ENCODE measurements around the gene USP3.
A peak's percentile ranks its signal among the peaks of the same experiment; 100 is the strongest.

USP3 gene

DNA sequence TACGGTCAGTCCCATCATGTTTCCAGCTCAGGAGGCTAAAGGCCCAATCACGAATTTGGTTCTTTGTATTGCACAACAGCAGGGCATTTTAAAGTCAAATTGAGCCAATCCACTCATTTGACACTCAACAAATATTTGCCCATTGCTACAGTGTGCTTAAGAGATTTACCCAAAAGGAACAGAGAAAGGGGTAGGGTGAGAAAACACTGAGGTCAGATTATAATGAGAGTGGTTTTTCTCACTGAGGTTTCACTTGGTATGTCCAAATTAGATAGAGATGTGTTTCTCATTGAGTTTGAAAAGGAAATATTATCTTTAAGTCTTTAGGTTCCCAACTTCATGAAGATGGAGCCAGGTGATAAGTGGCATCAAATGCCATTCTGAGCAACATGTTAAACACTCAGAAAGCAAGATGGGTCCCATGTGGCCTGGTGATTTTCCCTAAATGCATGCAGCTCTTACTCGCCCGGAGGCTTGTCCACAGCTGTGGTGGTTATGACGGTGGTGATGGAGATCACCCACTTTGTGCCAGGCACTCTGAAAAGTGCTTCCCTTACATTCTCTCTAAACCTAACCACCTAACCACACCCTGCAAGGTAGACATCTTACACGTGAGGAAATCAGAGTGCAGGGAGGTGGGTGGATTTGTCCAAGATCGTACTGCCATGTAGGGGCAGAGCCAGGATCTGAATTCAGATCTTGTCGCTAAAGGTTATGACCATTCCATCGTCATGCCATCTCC lies 31.2 kb upstream of the USP3 start:
- Mint-ChIP-seq H3K36me3 (no peaks in the 10 kb centered on the region), H3K27me3 (no peaks in the 10 kb centered on the region), H3K9me3 (no peaks in the 10 kb centered on the region), H3K4me3 (peak overlapping the region; percentile 27), H3K27ac (peak overlapping the region; percentile 91), H3K4me1 (peaks cover 75% of the 10 kb centered on the region)
- peak; percentile 54 for ATAC-seq

- H3K36me3 Mint-ChIP-seq = no peaks in the 10 kb centered on the region
- ATAC-seq = peak; percentile 31
- peak overlapping the region; percentile 91 for H3K27ac Mint-ChIP-seq
- peaks cover 76% of the 10 kb centered on the region for H3K4me1 Mint-ChIP-seq
- peak overlapping the region; percentile 8 for H3K4me3 Mint-ChIP-seq
- no peaks in the 10 kb centered on the region for H3K9me3 Mint-ChIP-seq
- H3K27me3 Mint-ChIP-seq = no peaks in the 10 kb centered on the region
Measured at GRCh38 chr15:63473749-63473998, 30.7 kb upstream of the USP3 start.

DNA sequence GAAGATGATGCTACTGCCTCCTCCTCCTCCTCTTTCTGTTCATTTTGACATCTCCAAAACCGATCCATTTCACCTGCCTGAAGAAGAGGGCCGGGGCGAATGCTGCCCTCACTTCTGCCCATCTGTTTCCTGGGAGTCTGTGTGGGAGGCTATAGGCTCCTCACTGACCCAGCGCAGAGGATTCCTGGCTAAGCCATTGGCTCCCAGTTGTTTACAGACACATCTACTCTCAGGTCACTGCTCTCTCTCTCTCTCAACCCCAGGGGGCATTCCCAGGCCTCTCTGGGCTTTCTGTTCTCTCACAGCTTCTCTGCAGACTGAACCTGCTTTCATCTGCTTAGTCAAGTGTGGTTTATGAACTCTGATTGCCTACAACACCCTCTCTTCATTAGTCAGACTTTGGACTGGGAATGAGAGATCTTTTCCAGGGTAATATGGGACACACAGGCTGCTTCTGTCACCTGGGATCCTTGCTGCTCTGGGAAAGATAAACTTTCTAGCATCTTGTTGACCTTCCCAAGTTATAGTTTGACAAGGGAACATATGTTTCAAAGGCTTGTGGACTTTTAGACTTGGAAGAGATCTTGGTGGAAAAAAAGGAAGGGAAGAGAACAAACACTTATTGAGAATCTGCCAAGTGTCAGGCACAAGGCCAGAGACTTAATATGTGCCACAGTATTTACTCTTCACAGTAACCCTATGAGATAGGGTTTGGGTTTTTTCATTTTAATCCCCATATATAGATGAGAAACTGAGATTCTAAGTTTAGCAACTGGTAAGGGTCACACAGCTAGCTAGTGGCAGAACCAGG lies 30.2 kb upstream of the USP3 start:
- Mint-ChIP-seq H3K27me3 (no peaks in the 10 kb centered on the region), H3K4me1 (peaks cover 78% of the 10 kb centered on the region), H3K9me3 (no peaks in the 10 kb centered on the region), H3K4me3 (peak overlapping the region; percentile 78), H3K27ac (peak overlapping the region; percentile 91), H3K36me3 (no peaks in the 10 kb centered on the region)
- ATAC-seq = peak; percentile 91

GRCh38 chr15:63474810-63475316 lies 29.5 kb upstream of the USP3 start:
- no peaks in the 10 kb centered on the region for H3K9me3 Mint-ChIP-seq
- no peaks in the 10 kb centered on the region for H3K27me3 Mint-ChIP-seq
- H3K36me3 Mint-ChIP-seq = no peaks in the 10 kb centered on the region
- peak overlapping the region; percentile 78 for H3K4me3 Mint-ChIP-seq
- H3K27ac Mint-ChIP-seq = peak overlapping the region; percentile 91
- peak; percentile 90 for ATAC-seq
- peaks cover 82% of the 10 kb centered on the region for H3K4me1 Mint-ChIP-seq

DNA sequence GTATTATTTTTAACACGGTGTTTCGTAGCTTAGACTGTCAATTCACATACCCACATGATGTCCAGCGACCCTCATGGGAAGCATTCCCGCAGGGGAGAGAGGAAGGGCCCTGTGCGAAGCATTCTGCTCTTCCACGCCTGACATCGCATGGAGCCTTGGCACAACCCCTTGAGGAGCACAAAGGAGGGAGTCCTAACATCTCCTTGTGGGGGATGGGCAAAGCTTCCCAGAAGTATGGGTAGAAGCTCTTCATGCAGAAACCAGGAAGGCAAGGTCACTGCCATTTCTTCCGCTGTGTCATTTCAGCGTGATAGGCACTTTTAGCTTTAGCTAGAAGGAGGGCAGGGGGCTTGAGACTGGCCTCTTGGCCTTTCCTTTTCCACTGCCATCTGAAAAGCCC lies 28.7 kb upstream of the USP3 start:
- no peaks in the 10 kb centered on the region for H3K9me3 Mint-ChIP-seq
- peaks cover 85% of the 10 kb centered on the region for H3K4me1 Mint-ChIP-seq
- ATAC-seq = no peak
- no peaks in the 10 kb centered on the region for H3K36me3 Mint-ChIP-seq
- no peak overlapping the region for H3K4me3 Mint-ChIP-seq
- peak overlapping the region; percentile 91 for H3K27ac Mint-ChIP-seq
- no peaks in the 10 kb centered on the region for H3K27me3 Mint-ChIP-seq

DNA sequence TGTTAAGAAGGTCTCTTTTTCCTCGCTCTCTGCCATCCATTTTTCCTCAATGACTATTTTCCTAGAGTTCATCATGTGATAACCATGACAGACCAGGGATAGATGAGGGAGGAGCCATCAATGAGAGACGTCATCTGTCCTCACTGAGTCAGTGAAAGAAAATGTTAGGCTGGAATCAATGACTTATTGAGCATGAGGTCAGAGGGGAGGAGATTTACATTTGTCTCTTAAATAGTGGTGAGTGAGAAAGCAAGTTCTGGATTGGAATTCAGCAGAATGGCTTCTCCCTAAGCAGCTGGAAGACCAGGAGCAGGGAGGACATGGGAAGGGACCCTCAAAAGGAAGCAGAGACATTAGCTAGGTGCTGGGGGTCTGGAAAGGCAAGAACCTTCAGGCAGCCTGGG lies 28.2 kb upstream of the USP3 start:
- ATAC-seq = no peak
- no peaks in the 10 kb centered on the region for H3K9me3 Mint-ChIP-seq
- no peaks in the 10 kb centered on the region for H3K27me3 Mint-ChIP-seq
- peak overlapping the region; percentile 91 for H3K27ac Mint-ChIP-seq
- no peak overlapping the region for H3K4me3 Mint-ChIP-seq
- H3K4me1 Mint-ChIP-seq = peaks cover 89% of the 10 kb centered on the region
- H3K36me3 Mint-ChIP-seq = no peaks in the 10 kb centered on the region

GRCh38 chr15:63478243-63478642 lies 26.1 kb upstream of the USP3 start:
- Mint-ChIP-seq H3K9me3 (no peaks in the 10 kb centered on the region), H3K4me3 (no peak overlapping the region), H3K36me3 (no peaks in the 10 kb centered on the region), H3K27me3 (no peaks in the 10 kb centered on the region), H3K4me1 (peaks cover 83% of the 10 kb centered on the region), H3K27ac (peak overlapping the region; percentile 98)
- no peak for ATAC-seq

DNA sequence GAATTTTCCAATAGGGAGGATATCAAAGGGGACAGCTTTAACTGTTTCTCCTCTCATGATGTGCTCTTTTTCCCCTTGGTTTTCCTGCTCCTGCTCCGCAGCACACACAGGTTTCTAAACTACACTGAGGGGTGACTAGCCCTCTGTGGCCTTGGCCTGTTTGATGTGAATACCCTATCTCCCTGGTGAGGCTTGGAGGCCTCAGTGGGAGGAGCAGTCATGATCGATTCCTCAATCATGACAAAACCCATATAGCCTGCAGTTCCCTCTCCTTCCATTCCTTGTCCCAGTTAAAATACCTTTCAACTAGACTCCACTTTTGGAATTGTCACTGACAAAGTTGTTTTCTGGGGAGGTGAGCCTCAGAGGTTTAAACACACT lies 24.0 kb upstream of the USP3 start:
- peak overlapping the region; percentile 74 for H3K4me3 Mint-ChIP-seq
- ATAC-seq = no peak

DNA sequence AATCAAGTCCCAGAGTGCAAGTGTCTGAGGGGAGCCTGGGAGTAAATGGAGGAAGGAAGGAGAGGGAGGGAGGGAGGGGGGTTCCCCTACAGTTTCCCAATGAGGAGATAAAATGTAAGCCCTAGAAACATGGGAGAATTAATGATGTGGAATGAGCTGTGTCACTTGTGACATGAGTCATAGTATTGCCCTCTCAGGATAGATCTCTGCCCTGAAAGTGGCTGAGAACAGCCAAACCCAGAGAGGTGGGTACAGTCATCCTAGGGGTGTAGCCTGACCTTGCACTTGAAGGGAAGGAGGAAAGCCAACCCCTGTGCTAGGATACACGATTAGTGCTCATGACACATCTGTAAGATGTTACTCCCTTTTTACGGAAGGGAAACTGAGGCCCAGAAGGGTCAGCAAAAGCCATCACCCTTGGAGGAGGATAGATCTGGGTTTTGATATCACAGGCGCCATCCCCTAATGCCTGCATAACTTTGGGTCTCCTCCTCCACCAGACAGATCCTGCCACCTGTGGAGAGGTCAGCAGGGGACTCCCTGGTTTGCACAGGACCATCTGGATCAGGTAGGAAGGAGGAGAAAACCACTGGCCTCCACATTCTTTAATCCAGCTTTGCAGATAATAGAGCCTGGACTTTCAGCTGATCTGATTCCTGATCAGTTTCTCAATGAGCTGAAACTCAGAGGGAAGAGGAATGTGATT lies 23.1 kb upstream of the USP3 start:
- Mint-ChIP-seq H3K9me3 (no peaks in the 10 kb centered on the region), H3K27ac (peak overlapping the region; percentile 98), H3K27me3 (no peaks in the 10 kb centered on the region), H3K4me3 (no peak overlapping the region), H3K36me3 (no peaks in the 10 kb centered on the region), H3K4me1 (peaks cover 81% of the 10 kb centered on the region)
- ATAC-seq = peak; percentile 61

More for the DNA sequence above, 24.0 kb upstream of the USP3 start:
- no peaks in the 10 kb centered on the region for H3K36me3 Mint-ChIP-seq
- H3K27me3 Mint-ChIP-seq = no peaks in the 10 kb centered on the region
- H3K27ac Mint-ChIP-seq = peak overlapping the region; percentile 98
- peaks cover 83% of the 10 kb centered on the region for H3K4me1 Mint-ChIP-seq
- H3K9me3 Mint-ChIP-seq = no peaks in the 10 kb centered on the region

- Mint-ChIP-seq H3K9me3 (no peaks in the 10 kb centered on the region), H3K27ac (peak overlapping the region; percentile 84)
Measured at GRCh38 chr15:63482874-63483323, 21.5 kb upstream of the USP3 start.

DNA sequence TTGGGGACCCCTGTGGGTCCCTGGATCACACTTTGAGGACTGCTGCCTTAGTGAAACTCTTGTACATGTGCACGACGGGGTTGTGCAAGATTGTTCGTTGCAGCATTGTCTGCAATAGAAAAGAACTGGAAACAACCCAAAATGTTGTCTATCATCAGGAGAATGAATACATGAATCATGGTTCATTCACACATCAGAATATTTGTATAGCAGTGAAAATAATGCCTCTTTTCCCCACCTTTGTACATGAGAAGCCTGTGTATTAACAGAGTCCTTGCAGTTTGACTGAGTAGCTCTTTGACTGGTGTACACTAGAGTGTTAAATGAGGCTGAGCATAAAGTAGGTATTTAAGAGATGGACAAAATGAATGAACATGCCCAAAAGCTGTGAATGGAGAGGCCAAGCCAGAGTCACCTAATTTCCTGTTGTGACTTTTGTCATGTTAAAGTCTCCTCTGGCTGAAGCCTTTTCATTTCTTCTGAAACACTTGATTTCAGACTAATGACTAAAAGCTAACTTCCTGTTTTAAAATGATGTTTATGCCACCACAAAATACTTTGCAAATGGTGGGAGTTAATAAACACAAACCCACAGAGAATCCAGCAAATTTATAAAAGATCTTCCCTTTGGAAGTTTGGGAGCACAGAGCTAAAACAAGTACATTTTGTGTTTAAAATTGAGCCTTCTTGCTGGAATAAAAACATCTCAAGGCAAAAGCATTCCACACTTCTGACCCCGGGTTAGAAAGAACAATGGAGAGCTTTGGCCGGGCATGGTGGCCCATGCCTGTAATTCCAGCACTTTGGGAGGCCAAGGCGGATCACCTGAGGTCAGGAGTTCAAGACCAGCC lies 20.6 kb upstream of the USP3 start:
- peak; percentile 28 for ATAC-seq
- peak overlapping the region; percentile 21 for H3K4me3 Mint-ChIP-seq
- H3K4me1 Mint-ChIP-seq = peaks cover 73% of the 10 kb centered on the region
- H3K36me3 Mint-ChIP-seq = no peaks in the 10 kb centered on the region
- H3K9me3 Mint-ChIP-seq = no peaks in the 10 kb centered on the region
- no peaks in the 10 kb centered on the region for H3K27me3 Mint-ChIP-seq
- H3K27ac Mint-ChIP-seq = peak overlapping the region; percentile 84

More at GRCh38 chr15:63482874-63483323, 21.5 kb upstream of the USP3 start:
- ATAC-seq = no peak
- H3K27me3 Mint-ChIP-seq = no peaks in the 10 kb centered on the region
- no peak overlapping the region for H3K4me3 Mint-ChIP-seq
- H3K4me1 Mint-ChIP-seq = peaks cover 82% of the 10 kb centered on the region
- no peaks in the 10 kb centered on the region for H3K36me3 Mint-ChIP-seq

GRCh38 chr15:63484433-63485186 lies 19.8 kb upstream of the USP3 start:
- H3K4me1 Mint-ChIP-seq = peaks cover 65% of the 10 kb centered on the region
- no peaks in the 10 kb centered on the region for H3K36me3 Mint-ChIP-seq
- no peaks in the 10 kb centered on the region for H3K9me3 Mint-ChIP-seq
- ATAC-seq = no peak
- H3K27ac Mint-ChIP-seq = peak overlapping the region; percentile 84
- H3K4me3 Mint-ChIP-seq = peak overlapping the region; percentile 21
- H3K27me3 Mint-ChIP-seq = no peaks in the 10 kb centered on the region

DNA sequence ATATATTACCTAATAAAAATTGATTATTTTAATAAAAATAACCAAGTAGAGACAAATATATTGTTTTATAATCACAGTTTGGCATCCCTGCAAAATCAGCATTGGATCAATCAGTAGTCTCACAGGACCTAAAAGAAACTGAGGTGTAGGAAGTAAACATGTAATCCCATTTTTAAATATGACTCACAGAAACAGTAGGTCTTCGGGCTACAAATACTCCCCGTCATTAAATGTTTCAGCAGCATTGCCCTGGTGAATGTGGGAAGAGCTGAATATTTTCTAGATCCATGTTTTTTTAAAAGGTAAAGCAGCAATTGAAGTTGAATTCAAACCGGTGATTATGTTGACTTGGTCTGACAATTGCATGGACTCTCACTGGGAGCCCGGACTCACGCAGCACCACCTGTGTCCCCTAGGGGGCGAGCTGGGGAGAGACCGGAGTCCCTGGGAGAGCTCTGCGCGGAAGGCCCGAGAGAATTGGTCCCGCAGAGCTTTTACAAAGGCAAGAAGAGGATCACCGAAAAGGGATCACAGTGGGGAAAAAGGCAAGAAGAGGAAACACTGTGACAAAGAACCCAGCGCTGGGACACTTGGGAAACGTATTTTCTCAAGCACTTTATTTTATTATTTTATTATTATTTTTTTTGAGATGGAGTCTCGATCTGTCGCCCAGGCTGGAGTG lies 17.2 kb upstream of the USP3 start:
- Mint-ChIP-seq H3K27me3 (no peaks in the 10 kb centered on the region), H3K9me3 (no peaks in the 10 kb centered on the region), H3K4me1 (peaks cover 62% of the 10 kb centered on the region), H3K4me3 (peak overlapping the region; percentile 65), H3K27ac (peak overlapping the region; percentile 68), H3K36me3 (no peaks in the 10 kb centered on the region)
- peak; percentile 80 for ATAC-seq
